T-helper 9 cell (primary cell): ENCODE results near the gene DHTKD1.

Source experiments
- DNase-seq: peaks from one replicate; pipeline ENCODE4 v3.0.0-alpha.2; 2020
- total RNA-seq, 2 donors: gene quantifications; one replicate each; lab custom pipeline; 2026; lab: John Stamatoyannopoulos, UW

Gene DHTKD1
- 20.5 to 26.9 reads per million in 2 donors for total RNA-seq

- DNase-seq = peak; percentile 98
Measured at GRCh38 chr10:12068449-12069269, at the start of gene DHTKD1. Gene DHTKD1, plus strand, starts transcription at chr10:12068954. Its CDS starts 80 bp downstream, at chr10:12069034.

- no peak for DNase-seq
Measured at GRCh38 chr10:12019283-12019971, 49.3 kb upstream of the DHTKD1 start.

- no peak for DNase-seq
Measured at GRCh38 chr10:12020574-12020973, 48.2 kb upstream of the DHTKD1 start.

- no peak for DNase-seq
Measured at GRCh38 chr10:12022580-12023257, 46.0 kb upstream of the DHTKD1 start.

- no peak for DNase-seq
Measured at GRCh38 chr10:12025591-12025990, 43.2 kb upstream of the DHTKD1 start.

GRCh38 chr10:12027539-12027938 is 41.2 kb upstream of the DHTKD1 start:
- no peak for DNase-seq

- DNase-seq = no peak
Measured at GRCh38 chr10:12031404-12031803, 37.4 kb upstream of the DHTKD1 start.

GRCh38 chr10:12036073-12036655 is 32.6 kb upstream of the DHTKD1 start:
- no peak for DNase-seq

- DNase-seq = no peak
Measured at GRCh38 chr10:12041766-12042408, 26.9 kb upstream of the DHTKD1 start.

- DNase-seq = peak; percentile 39
Measured at GRCh38 chr10:12042409-12042796, 26.4 kb upstream of the DHTKD1 start.

- peak; percentile 96 for DNase-seq
Measured at GRCh38 chr10:12042797-12043651, 25.7 kb upstream of the DHTKD1 start, which contains the start of gene UPF2. Gene UPF2, minus strand, starts transcription at chr10:12042809. Its CDS starts 7,386 bp downstream, at chr10:12035423.

GRCh38 chr10:12045596-12045995 is 23.2 kb upstream of the DHTKD1 start:
- no peak for DNase-seq

GRCh38 chr10:12048547-12048946 is 20.2 kb upstream of the DHTKD1 start:
- no peak for DNase-seq

GRCh38 chr10:12050528-12050927 is 18.2 kb upstream of the DHTKD1 start:
- no peak for DNase-seq

GRCh38 chr10:12051241-12051640 is 17.5 kb upstream of the DHTKD1 start:
- DNase-seq = no peak

GRCh38 chr10:12055732-12056131 is 13.0 kb upstream of the DHTKD1 start:
- no peak for DNase-seq

GRCh38 chr10:12056748-12057147 is 12.0 kb upstream of the DHTKD1 start:
- DNase-seq = no peak

GRCh38 chr10:12061124-12061523 is 7.6 kb upstream of the DHTKD1 start:
- no peak for DNase-seq

- no peak for DNase-seq
Measured at GRCh38 chr10:12062754-12063482, 5.8 kb upstream of the DHTKD1 start.

GRCh38 chr10:12063483-12063818 is 5.3 kb upstream of the DHTKD1 start:
- no peak for DNase-seq

- no peak for DNase-seq
Measured at GRCh38 chr10:12067336-12067735, 1.4 kb upstream of the DHTKD1 start.
